Activated CD4-positive, alpha-beta T cell treated with anti-CD3 and anti-CD28 coated beads, Interleukin-2, amount 50 U/mL, for 24 hours (primary cell): ENCODE data around the gene CCDC124.
"Not testable (repeated sequence)": the region's sequence is repeated elsewhere in the genome, so short reads cannot be mapped to it uniquely, and the experiment has no call there.

Experiments used
- DNase-seq, 2 donors: peaks; one replicate each; pipeline ENCODE4 v3.0.0-alpha.2; 2020; ENCODE audit warnings: low read depth in 1 of 2, low spot score in 1 of 2

CCDC124 gene, protein sequence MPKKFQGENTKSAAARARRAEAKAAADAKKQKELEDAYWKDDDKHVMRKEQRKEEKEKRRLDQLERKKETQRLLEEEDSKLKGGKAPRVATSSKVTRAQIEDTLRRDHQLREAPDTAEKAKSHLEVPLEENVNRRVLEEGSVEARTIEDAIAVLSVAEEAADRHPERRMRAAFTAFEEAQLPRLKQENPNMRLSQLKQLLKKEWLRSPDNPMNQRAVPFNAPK

GRCh38 chr19:17932485-17933338, at the start of gene CCDC124:
TSS of gene CCDC124 (plus strand) at chr19:17933015. CDS start at chr19:17936421, 3,406 bp downstream.
- peak; percentile 90 for DNase-seq

DNA sequence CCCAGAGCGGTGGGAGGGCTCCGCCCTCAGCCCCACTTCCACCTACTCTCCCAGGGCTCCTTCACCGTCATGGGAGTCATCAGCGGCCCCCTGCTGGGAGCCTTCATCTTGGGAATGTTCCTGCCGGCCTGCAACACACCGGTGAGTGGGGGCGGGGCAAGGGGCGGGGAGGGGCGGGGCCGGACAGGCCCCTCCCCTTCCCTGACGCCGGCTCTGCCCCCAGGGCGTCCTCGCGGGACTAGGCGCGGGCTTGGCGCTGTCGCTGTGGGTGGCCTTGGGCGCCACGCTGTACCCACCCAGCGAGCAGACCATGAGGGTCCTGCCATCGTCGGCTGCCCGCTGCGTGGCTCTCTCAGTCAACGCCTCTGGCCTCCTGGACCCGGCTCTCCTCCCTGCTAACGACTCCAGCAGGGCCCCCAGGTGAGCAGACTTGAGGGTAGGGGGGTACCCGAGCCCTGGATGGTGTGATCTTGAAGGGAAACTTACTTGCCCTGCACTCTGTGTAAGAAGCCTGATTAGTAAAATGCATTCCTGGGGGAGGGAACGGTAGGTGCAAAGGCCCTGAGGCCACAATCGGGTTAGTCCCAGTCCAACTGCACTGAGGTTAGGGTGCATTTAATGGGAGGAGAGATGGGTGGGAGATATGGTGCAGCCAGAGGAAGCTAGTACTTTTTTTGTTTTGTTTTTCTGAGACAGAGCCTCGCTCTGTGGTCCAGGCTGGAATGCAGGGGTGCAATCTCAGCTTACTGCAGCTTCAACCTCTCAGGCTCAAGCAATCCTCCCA, 49.0 kb upstream of the CCDC124 start:
- DNase-seq = no peak

- DNase-seq = no peak
Measured at GRCh38 chr19:17886515-17886914, 46.3 kb upstream of the CCDC124 start.

DNA sequence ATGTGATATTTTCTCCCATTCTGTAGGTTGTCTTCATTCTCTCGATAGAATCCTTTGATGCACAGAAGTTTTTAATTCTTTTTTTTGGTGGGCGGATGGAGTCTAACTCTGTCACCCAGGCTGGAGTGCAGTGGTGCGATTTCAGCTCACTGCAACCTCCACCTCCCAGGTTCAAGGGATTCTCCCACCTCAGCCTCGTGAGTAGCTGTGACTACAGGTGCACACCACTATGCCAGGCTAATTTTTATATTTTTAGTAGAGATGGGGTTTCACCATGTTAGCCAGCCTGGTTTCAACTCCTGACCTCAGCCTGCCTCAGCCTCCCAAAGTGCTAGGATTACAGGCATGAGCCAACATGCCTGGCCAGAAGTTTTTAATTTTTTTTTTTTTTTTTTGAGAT, 45.6 kb upstream of the CCDC124 start:
- not testable (repeated sequence) for DNase-seq

DNA sequence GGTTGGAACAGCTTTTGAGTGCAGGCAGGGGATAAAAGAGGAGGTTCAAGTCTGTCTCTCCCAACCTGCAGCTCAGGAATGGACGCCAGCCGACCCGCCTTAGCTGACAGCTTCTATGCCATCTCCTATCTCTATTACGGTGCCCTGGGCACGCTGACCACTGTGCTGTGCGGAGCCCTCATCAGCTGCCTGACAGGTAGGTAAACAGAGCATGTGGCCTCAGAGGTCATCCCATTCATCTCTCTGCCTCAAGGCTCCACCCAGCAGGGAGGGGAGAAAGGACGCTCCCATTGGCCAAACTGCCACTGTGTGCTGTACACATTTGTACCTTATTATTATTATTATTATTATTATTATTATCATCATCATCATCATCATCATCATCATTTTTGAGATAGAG, 44.6 kb upstream of the CCDC124 start:
- no peak for DNase-seq

GRCh38 chr19:17889609-17890214, 43.1 kb upstream of the CCDC124 start:
- DNase-seq = no peak

- no peak for DNase-seq
Measured at GRCh38 chr19:17893766-17894165, 39.0 kb upstream of the CCDC124 start.

GRCh38 chr19:17902701-17903100, 30.1 kb upstream of the CCDC124 start:
- no peak for DNase-seq

GRCh38 chr19:17908244-17908643, 24.6 kb upstream of the CCDC124 start:
- DNase-seq = no peak

DNA sequence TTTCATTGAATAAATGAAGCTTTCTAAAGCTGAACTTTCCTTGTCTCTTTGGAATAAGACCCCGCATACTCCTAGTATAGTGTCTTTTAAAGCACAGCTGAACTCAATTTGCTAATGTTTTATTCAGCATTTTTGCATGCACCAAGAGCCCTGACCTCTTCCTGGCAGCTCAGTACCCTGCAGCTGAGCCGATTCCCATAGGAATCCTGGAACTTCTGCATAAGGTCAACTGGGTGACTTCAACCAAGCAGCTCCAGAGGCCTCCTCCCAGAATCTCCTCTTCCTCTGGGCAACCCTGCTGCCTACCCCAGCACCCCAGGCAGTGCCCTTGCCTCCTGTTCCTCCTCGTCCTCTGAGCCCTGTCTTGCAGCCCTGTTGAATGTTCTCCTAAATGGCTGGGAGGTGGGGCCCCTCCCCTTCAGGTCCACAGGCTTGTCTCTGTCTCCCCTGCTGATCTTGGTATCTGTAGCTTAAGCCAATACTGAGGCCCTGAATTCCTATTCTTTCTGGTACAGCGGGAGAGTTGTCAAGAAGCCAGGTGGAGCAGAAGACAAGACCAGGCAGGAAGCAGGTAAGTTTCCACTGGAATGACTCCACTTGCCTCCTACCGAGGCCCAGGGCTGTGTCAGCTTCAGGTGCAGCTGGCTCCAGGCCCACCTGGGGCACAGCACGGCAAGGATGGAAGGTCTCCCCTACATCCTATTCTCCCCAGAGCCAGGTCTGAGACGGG, 23.6 kb upstream of the CCDC124 start:
- DNase-seq = no peak

GRCh38 chr19:17910791-17911360, 21.9 kb upstream of the CCDC124 start:
- no peak for DNase-seq

DNA sequence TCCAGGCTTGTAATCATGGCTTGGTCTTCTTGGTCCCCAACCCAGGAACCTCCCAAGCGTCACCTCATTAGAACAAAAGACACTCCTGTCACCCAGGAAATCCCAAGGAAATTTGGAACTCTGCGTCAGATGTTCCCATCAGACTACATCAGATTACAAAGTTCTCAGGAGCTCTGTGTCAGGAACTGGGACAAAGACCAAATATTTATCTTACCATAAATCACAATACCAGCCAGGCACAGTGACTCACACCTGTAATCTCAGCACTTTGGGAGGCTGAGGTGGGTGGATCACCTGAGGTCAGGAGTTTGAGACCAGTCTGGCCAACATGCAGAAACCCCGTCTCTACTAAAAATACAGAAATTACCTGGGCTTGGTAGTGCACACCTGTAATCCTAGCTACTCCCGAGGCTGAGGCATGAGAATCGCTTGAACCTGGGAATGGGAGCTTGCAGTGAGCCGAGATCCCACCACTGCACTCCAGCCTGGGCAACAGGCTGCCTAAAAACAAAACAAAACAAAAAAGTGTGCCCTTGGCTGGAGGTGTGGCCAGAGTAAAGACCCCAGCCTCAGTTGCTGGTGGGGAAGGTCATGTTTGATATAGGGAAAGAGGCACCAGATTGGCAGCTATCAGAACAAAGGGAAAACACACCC, 16.7 kb upstream of the CCDC124 start:
- DNase-seq = no peak

GRCh38 chr19:17918151-17918550, 14.7 kb upstream of the CCDC124 start:
- DNase-seq = not testable (repeated sequence)

GRCh38 chr19:17919122-17919521, 13.7 kb upstream of the CCDC124 start:
- not testable (repeated sequence) for DNase-seq

DNA sequence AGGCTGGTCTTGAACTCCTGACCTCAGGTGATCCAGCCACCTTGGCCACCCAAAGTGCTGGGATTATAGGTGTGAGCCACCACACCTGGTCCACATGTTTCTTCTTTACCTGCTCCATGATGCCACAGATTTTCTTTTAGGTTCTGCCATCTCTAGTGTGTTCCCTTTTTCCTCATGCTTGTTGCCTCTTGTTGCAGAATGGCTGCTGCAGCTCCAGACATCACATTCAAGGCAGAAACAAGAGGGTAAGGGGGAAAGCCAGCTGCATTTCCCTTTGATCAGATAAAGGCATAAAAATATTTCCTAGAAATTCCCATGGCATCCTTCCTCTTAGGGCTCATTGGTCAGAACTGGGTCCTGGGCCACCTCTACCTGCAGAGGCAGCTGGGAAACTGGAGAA, 12.3 kb upstream of the CCDC124 start:
- no peak for DNase-seq

DNA sequence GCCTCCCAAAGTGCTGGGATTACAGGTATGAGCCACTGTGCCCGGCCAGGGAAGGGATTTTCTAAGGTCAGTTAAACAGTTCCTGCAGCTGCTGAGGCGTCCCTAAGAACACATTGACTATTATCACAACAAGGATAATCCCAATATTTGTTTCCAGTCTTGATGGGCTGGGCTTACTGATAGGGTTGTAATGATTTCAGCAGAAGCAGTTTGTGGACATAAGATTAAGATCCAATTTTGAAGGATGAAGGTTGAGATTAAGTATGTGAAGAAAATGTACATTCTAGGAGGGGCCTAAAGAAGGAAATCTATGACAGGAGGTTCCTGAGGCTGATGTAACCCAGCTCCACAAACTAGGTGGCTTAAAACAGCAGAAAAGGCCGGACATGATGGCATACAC, 10.7 kb upstream of the CCDC124 start:
- DNase-seq = no peak

GRCh38 chr19:17926044-17926443, 6.8 kb upstream of the CCDC124 start:
- no peak for DNase-seq

- DNase-seq = no peak
Measured at GRCh38 chr19:17929056-17929455, 3.8 kb upstream of the CCDC124 start.

GRCh38 chr19:17931532-17932191, 1.2 kb upstream of the CCDC124 start:
- no peak for DNase-seq
